Neutrophil (primary cell): ENCODE results near the gene DISP2.

Experiments used
- H3K27ac ChIP-seq: fragments of 200-600 bp; sonication (generic); 2 replicates; pipeline ENCODE4 v1.5.1; 2016; ENCODE audit warnings: mild to moderate bottlenecking, moderate library complexity
- H3K27me3 ChIP-seq: fragments of 200-600 bp; sonication (generic); 2 replicates; pipeline ENCODE4 v1.6.0; 2016; ENCODE audit warnings: mild to moderate bottlenecking
- H3K36me3 ChIP-seq: fragments of 200-600 bp; sonication (generic); 2 replicates; pipeline ENCODE4 v1.5.1; 2017
- H3K4me1 ChIP-seq, 2 experiments: fragments of 200-600 bp in 1 of 2; sonication (generic) in 1 of 2; 1 replicate in 1 of 2; 2 replicates in 1 of 2; pipeline versions ENCODE4 v1.5.1 to v1.6.1; 2013 to 2016; ENCODE audit warnings: low read depth in 1 of 2, low read length in 1 of 2, mild to moderate bottlenecking in 1 of 2, moderate library complexity in 1 of 2; ENCODE audit not compliant: control insufficient read depth in 1 of 2, insufficient read depth in 1 of 2
- H3K4me3 ChIP-seq, 2 experiments: fragments of 200-600 bp in 1 of 2; sonication (generic) in 1 of 2; 1 replicate in 1 of 2; 2 replicates in 1 of 2; pipeline ENCODE4 v1.5.1; 2013 to 2016; ENCODE audit warnings: low read depth in 1 of 2, low read length in 1 of 2, mild to moderate bottlenecking in 1 of 2, moderate library complexity in 1 of 2
- H3K9me3 ChIP-seq: fragments of 200-600 bp; sonication (generic); 2 replicates; pipeline ENCODE4 v1.5.1; 2016
- CTCF ChIP-seq: fragments of 200-600 bp; sonication (generic); IDR thresholded peaks from 2 replicates; pipeline ENCODE4 v1.5.1; 2016; ENCODE audit warnings: antibody characterized with exemption

Gene DISP2

GRCh38 chr15:40367686-40368611 is 9.9 kb downstream of the DISP2 start:
- Histone ChIP-seq H3K27ac (peak overlapping the region; percentile 84), H3K4me1 (peaks cover 23 to 26% of the 10 kb centered on the region in 2 experiments), H3K4me3 (peak overlapping the region; percentile 74 to 83), H3K36me3 (peaks cover 4% of the 10 kb centered on the region), H3K27me3 (no peaks in the 10 kb centered on the region), H3K9me3 (no peaks in the 10 kb centered on the region)
- TF ChIP-seq CTCF, result peak; percentile 97

DNA sequence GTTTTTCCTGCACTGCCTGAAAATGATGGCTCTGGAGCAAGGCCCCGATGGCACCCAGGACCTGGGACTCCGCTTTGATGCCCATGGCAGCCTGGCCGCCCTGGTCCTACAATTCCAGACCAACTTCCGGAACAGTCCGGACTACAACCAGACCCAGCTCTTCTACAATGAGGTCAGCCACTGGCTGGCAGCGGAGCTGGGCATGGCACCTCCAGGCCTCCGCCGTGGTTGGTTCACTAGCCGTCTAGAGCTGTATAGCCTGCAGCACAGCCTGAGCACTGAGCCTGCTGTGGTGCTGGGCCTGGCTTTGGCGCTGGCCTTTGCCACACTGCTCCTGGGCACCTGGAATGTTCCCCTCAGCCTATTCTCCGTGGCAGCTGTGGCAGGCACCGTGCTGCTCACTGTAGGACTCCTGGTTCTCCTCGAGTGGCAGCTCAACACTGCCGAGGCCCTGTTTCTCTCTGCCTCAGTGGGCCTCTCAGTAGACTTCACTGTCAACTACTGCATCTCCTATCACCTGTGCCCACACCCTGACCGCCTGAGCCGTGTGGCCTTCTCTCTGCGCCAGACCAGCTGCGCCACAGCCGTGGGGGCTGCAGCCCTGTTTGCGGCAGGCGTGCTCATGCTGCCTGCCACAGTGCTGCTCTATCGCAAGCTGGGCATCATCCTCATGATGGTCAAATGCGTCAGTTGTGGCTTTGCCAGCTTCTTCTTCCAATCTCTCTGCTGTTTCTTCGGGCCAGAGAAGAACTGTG is 10.9 kb downstream of the DISP2 start:
- TF ChIP-seq CTCF, result no peak
- H3K4me3 ChIP-seq, result no peak overlapping the region
- no peaks in the 10 kb centered on the region for H3K9me3 ChIP-seq
- H3K27me3 ChIP-seq, result no peaks in the 10 kb centered on the region
- peaks cover 4% of the 10 kb centered on the region for H3K36me3 ChIP-seq
- peaks cover 23 to 29% of the 10 kb centered on the region in 2 experiments for H3K4me1 ChIP-seq
- no peak overlapping the region for H3K27ac ChIP-seq

GRCh38 chr15:40369474-40369869 is 11.5 kb downstream of the DISP2 start:
- H3K9me3 ChIP-seq, result no peaks in the 10 kb centered on the region
- H3K27me3 ChIP-seq, result no peaks in the 10 kb centered on the region
- TF ChIP-seq CTCF, result no peak
- H3K4me1 ChIP-seq, result peaks cover 23 to 29% of the 10 kb centered on the region in 2 experiments
- H3K4me3 ChIP-seq, result no peak overlapping the region
- H3K36me3 ChIP-seq, result no peaks in the 10 kb centered on the region
- H3K27ac ChIP-seq, result no peak overlapping the region

- H3K9me3 ChIP-seq, result no peaks in the 10 kb centered on the region
- H3K4me1 ChIP-seq, result peaks cover 23 to 29% of the 10 kb centered on the region in 2 experiments
- H3K27ac ChIP-seq, result no peak overlapping the region
- no peaks in the 10 kb centered on the region for H3K36me3 ChIP-seq
- no peak for TF ChIP-seq CTCF
- no peak overlapping the region for H3K4me3 ChIP-seq
- no peaks in the 10 kb centered on the region for H3K27me3 ChIP-seq
Measured at GRCh38 chr15:40369971-40370370, 12.0 kb downstream of the DISP2 start.

DNA sequence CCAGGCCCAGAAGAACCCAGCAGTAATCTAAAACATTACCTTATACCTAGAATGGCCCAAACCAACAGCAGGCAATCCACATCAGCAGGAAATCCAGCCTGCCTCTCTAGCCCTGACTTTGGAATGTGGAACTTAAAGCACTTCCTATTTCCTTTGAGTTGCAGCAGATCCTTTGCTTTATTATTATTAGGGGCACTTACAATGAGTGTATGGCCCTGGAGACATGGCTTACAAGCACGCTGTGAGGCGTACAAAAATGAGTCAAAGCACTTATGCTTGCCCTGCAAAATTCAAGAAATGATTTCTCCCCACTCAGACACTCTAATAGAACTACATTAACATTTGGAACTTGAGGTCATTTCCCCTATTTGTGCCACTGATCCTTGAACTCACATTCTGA is 15.0 kb downstream of the DISP2 start:
- TF ChIP-seq CTCF, result no peak
- H3K27me3 ChIP-seq, result no peaks in the 10 kb centered on the region
- peak overlapping the region; percentile 31 for H3K27ac ChIP-seq
- H3K36me3 ChIP-seq, result no peaks in the 10 kb centered on the region
- no peaks in the 10 kb centered on the region for H3K9me3 ChIP-seq
- H3K4me1 ChIP-seq, result peaks cover 10 to 15% of the 10 kb centered on the region in 2 experiments
- H3K4me3 ChIP-seq, result no peak overlapping the region
